Measurements from ENCODE around the gene TMEM178B. TPM values are rescaled to one million over a fixed set of nuclear protein-coding genes. Genes with fewer than 3 reads are reported as not detected.
"Not testable (repeated sequence)": the region's sequence is repeated elsewhere in the genome, so short reads cannot be mapped to it uniquely, and the experiment has no call there.

TMEM178B gene
- total RNA-seq, 1 donor from 2014 or later: 49.8 TPM

DNA sequence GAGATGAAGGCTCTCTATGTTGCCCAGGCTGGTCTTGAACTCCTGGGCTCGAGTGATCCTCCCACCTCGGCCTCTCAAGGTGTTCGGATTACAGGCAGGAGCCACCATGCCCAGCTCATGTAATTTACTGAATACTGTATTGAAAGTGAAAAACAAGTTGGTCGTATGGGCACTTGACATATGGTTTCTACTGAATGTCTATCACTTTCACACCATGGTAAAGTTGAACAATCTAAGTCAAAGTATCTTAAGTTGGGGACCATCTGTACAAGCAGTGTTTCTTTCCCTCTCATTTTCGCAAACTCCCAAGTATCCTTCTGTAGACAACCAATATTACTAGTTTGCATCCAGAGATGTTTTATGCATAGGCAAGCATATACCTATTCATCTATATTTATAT lies 116.6 kb downstream of the TMEM178B start:
- H3K36me3 Mint-ChIP-seq (ENCODE audit: unreplicated experiment): no peaks in the 10 kb centered on the region
- TF ChIP-seq, protein P1, sequence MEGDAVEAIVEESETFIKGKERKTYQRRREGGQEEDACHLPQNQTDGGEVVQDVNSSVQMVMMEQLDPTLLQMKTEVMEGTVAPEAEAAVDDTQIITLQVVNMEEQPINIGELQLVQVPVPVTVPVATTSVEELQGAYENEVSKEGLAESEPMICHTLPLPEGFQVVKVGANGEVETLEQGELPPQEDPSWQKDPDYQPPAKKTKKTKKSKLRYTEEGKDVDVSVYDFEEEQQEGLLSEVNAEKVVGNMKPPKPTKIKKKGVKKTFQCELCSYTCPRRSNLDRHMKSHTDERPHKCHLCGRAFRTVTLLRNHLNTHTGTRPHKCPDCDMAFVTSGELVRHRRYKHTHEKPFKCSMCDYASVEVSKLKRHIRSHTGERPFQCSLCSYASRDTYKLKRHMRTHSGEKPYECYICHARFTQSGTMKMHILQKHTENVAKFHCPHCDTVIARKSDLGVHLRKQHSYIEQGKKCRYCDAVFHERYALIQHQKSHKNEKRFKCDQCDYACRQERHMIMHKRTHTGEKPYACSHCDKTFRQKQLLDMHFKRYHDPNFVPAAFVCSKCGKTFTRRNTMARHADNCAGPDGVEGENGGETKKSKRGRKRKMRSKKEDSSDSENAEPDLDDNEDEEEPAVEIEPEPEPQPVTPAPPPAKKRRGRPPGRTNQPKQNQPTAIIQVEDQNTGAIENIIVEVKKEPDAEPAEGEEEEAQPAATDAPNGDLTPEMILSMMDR (IDR thresholded peaks at IDR 0.05; ENCODE audit: partially characterized antibody, unreplicated experiment): no peak
- H3K4me1 Mint-ChIP-seq (ENCODE audit: low read depth, unreplicated experiment): peaks cover 6% of the 10 kb centered on the region
- H3K4me3 Mint-ChIP-seq (ENCODE audit: unreplicated experiment): no peak overlapping the region
- peaks cover 5% of the 10 kb centered on the region for H3K27me3 Mint-ChIP-seq (ENCODE audit: unreplicated experiment)
- H3K27ac Mint-ChIP-seq (ENCODE audit: unreplicated experiment): no peak overlapping the region
- DNase-seq: no peak
- no peaks in the 10 kb centered on the region for H3K9me3 Mint-ChIP-seq (ENCODE audit: unreplicated experiment)

DNA sequence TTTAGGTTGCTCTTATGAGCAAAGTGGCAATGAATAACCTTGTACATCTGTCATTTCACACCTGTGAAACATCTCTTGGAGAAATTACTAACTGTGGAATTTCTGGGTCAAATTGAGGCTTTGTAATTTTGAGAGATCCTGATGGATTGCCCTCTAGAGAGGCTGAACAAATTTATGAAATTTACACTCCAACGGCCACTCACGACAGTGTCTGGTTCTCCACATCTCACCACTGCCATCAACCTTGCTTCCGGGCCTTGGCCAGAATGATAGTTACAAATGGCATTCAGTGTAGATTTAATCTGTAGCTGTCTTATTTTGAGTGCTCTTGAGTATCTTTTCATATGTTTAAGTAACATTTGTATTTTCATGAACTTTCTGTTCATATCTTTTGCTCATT lies 117.4 kb downstream of the TMEM178B start:
- H3K4me1 Mint-ChIP-seq (ENCODE audit: low read depth, unreplicated experiment): peaks cover 6% of the 10 kb centered on the region
- no peak overlapping the region for H3K4me3 Mint-ChIP-seq (ENCODE audit: unreplicated experiment)
- TF ChIP-seq, protein P1 (IDR thresholded peaks at IDR 0.05; ENCODE audit: partially characterized antibody, unreplicated experiment): no peak
- H3K36me3 Mint-ChIP-seq (ENCODE audit: unreplicated experiment): no peaks in the 10 kb centered on the region
- H3K27me3 Mint-ChIP-seq (ENCODE audit: unreplicated experiment): peaks cover 5% of the 10 kb centered on the region
- no peak overlapping the region for H3K27ac Mint-ChIP-seq (ENCODE audit: unreplicated experiment)
- DNase-seq: no peak
- H3K9me3 Mint-ChIP-seq (ENCODE audit: unreplicated experiment): no peaks in the 10 kb centered on the region

GRCh38 chr7:141193066-141193465 lies 119.2 kb downstream of the TMEM178B start:
- TF ChIP-seq, protein P1 (IDR thresholded peaks at IDR 0.05; ENCODE audit: partially characterized antibody, unreplicated experiment): no peak
- no peak overlapping the region for H3K4me3 Mint-ChIP-seq (ENCODE audit: unreplicated experiment)

DNA sequence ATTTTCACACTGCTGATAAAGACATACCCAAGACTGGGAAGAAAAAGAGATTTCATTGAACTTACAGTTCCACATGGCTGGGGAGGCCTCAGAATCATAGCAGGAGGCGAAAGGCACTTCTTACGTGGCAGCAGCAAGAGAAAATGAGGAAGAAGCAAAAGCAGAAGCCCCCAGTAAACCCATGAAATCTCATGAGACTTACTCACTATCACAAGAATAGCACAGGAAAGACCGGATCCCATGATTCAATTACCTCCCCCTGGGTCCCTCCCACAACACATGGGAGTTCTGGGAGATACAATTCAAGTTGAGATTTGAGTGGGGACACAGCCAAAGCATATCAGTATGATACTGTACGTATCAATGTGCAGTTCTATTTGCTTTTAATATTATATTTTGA lies 121.9 kb downstream of the TMEM178B start:
- H3K36me3 Mint-ChIP-seq (ENCODE audit: unreplicated experiment); H3K27ac Mint-ChIP-seq (ENCODE audit: unreplicated experiment); H3K4me3 Mint-ChIP-seq (ENCODE audit: unreplicated experiment); DNase-seq: not testable (repeated sequence)
- Mint-ChIP-seq H3K4me1 (ENCODE audit: low read depth, unreplicated experiment) (peaks cover 25% of the 10 kb centered on the region), H3K27me3 (ENCODE audit: unreplicated experiment) (peaks cover 11% of the 10 kb centered on the region), H3K9me3 (ENCODE audit: unreplicated experiment) (peaks cover 11% of the 10 kb centered on the region)

More at GRCh38 chr7:141193066-141193465, 119.2 kb downstream of the TMEM178B start:
- H3K4me1 Mint-ChIP-seq (ENCODE audit: low read depth, unreplicated experiment): peaks cover 8% of the 10 kb centered on the region
- H3K36me3 Mint-ChIP-seq (ENCODE audit: unreplicated experiment): no peaks in the 10 kb centered on the region
- no peak for DNase-seq
- peaks cover 1% of the 10 kb centered on the region for H3K9me3 Mint-ChIP-seq (ENCODE audit: unreplicated experiment)
- no peak overlapping the region for H3K27ac Mint-ChIP-seq (ENCODE audit: unreplicated experiment)
- H3K27me3 Mint-ChIP-seq (ENCODE audit: unreplicated experiment): peaks cover 5% of the 10 kb centered on the region

GRCh38 chr7:141198194-141198958 lies 124.5 kb downstream of the TMEM178B start:
- TF ChIP-seq, protein P1 (IDR thresholded peaks at IDR 0.05; ENCODE audit: partially characterized antibody, unreplicated experiment): no peak
- H3K9me3 Mint-ChIP-seq (ENCODE audit: unreplicated experiment): peaks cover 13% of the 10 kb centered on the region
- peak overlapping the region; percentile 96 for H3K27ac Mint-ChIP-seq (ENCODE audit: unreplicated experiment)
- H3K4me3 Mint-ChIP-seq (ENCODE audit: unreplicated experiment): peak overlapping the region; percentile 72
- peaks cover 46% of the 10 kb centered on the region for H3K4me1 Mint-ChIP-seq (ENCODE audit: low read depth, unreplicated experiment)
- no peaks in the 10 kb centered on the region for H3K36me3 Mint-ChIP-seq (ENCODE audit: unreplicated experiment)
- no peak for DNase-seq
- peaks cover 11% of the 10 kb centered on the region for H3K27me3 Mint-ChIP-seq (ENCODE audit: unreplicated experiment)

Measured in glutamatergic neuron (in vitro differentiated cells).